ENCODE measurements around the gene KLK6. TPM values are rescaled to one million over a fixed set of nuclear protein-coding genes. Genes with fewer than 3 reads are reported as not detected.

The KLK6 gene
- total RNA-seq, 1 donor from 2014 or later, result not detected

- intact Hi-C loops (cut with micrococcal nuclease), result no loop called here
Observed at GRCh38 chr19:50952910-50953309, 16.5 kb downstream of the KLK6 start, which contains the start of gene KLK5. Gene KLK5 (minus strand): TSS chr19:50953038. CDS start chr19:50952657, 381 bp downstream.

- intact Hi-C loops (cut with micrococcal nuclease), result no loop called here
Observed at GRCh38 chr19:50949861-50950260, 19.5 kb downstream of the KLK6 start.

GRCh38 chr19:50947123-50947522 is 22.3 kb downstream of the KLK6 start:
- intact Hi-C loops (cut with micrococcal nuclease), result no loop called here

- intact Hi-C loops (cut with micrococcal nuclease), result no loop called here
Observed at GRCh38 chr19:50944795-50945194, 24.6 kb downstream of the KLK6 start.

- intact Hi-C loops (cut with micrococcal nuclease), result no loop called here
Observed at GRCh38 chr19:50943074-50943828, 26.1 kb downstream of the KLK6 start.

GRCh38 chr19:50939596-50939995 is 29.8 kb downstream of the KLK6 start:
- intact Hi-C loops (cut with micrococcal nuclease), result no loop called here

- intact Hi-C loops (cut with micrococcal nuclease), result no loop called here
Observed at GRCh38 chr19:50933640-50934039, 35.8 kb downstream of the KLK6 start.

GRCh38 chr19:50932690-50933083 is 36.7 kb downstream of the KLK6 start:
- intact Hi-C loops (cut with micrococcal nuclease), result no loop called here

GRCh38 chr19:50932018-50932689 is 37.2 kb downstream of the KLK6 start:
- intact Hi-C loops (cut with micrococcal nuclease), result no loop called here

GRCh38 chr19:50931023-50931422 is 38.4 kb downstream of the KLK6 start:
- intact Hi-C loops (cut with micrococcal nuclease), result no loop called here

- intact Hi-C loops (cut with micrococcal nuclease), result loop anchor here (1.0 kb wide), 1 partner anchor 240 kb away; no protein-coding TSS in a partner anchor
Observed at GRCh38 chr19:50928831-50929230, 40.6 kb downstream of the KLK6 start.

GRCh38 chr19:50926144-50926543 is 43.2 kb downstream of the KLK6 start:
- intact Hi-C loops (cut with micrococcal nuclease), result no loop called here

GRCh38 chr19:50925734-50926133 is 43.7 kb downstream of the KLK6 start:
- intact Hi-C loops (cut with micrococcal nuclease), result no loop called here

GRCh38 chr19:50924586-50924985 is 44.8 kb downstream of the KLK6 start:
- intact Hi-C loops (cut with micrococcal nuclease), result loop anchor here (5.0 kb wide), 1 partner anchor 87 kb away; no protein-coding TSS in a partner anchor

GRCh38 chr19:50922317-50922853 is 47.0 kb downstream of the KLK6 start:
- intact Hi-C loops (cut with micrococcal nuclease), result loop anchor here (1.0 to 5.0 kb wide), 8 partner anchors 16 to 565 kb away; no protein-coding TSS in a partner anchor

- intact Hi-C loops (cut with micrococcal nuclease), result loop anchor here (1.0 to 5.0 kb wide), 8 partner anchors 15 to 564 kb away; no protein-coding TSS in a partner anchor
Observed at GRCh38 chr19:50921426-50922316, 47.7 kb downstream of the KLK6 start.

GRCh38 chr19:50916069-50916468 is 53.3 kb downstream of the KLK6 start:
- intact Hi-C loops (cut with micrococcal nuclease), result no loop called here

GRCh38 chr19:50912727-50913716 is 56.4 kb downstream of the KLK6 start:
- intact Hi-C loops (cut with micrococcal nuclease), result no loop called here

- intact Hi-C loops (cut with micrococcal nuclease), result no loop called here
Observed at GRCh38 chr19:50912102-50912599, 57.2 kb downstream of the KLK6 start.

Data from T-helper 1 cell treated with Interleukin-12 subunit alpha and Interleukin-12 subunit beta and Interleukin-4 antibody, amounts not matched to agents 30 ng/mL and 1 ng/mL, for 36 hours (primary cell).